Ecto neural progenitor cell (in vitro differentiated cells): ENCODE measurements around the gene RSAD1.

ENCODE experiments used
- DNase-seq: peaks from one replicate; pipeline ENCODE4 v3.0.0-alpha.2; 2018; ENCODE audit warnings: low spot score

RSAD1 gene

DNA sequence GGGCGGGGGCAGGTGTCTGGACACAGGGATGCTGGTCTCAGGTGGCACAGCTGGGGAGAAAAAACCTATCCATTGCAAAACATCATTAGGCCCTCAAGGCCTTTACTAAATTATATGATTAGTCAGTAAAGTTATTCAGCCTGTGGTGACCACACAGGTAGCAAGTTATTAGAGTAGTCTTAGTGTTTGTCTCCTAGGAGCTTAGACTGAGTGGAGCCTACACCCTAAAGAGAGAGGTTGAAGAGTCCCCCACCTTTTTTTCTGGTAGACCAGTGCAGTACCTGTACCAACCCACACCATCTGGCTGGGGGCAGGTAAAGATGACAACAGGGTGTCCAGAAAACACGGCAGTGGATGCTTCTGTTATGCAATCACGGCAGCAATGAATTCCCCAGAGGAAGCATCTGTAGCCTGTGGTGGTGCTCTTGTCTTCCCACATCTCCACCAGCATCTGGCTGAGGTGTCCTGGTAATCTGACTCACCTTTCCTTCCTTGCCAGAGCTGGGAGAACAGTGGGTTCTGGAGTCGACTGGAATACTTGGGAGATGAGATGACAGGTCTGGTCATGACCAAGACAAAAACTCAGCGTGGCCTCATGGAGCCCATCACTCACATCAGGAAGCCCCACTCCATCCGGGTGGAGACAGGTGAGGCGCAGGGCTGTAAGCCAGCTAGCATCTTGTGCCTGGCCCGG is 40.6 kb downstream of the RSAD1 start:
- no peak for DNase-seq

DNA sequence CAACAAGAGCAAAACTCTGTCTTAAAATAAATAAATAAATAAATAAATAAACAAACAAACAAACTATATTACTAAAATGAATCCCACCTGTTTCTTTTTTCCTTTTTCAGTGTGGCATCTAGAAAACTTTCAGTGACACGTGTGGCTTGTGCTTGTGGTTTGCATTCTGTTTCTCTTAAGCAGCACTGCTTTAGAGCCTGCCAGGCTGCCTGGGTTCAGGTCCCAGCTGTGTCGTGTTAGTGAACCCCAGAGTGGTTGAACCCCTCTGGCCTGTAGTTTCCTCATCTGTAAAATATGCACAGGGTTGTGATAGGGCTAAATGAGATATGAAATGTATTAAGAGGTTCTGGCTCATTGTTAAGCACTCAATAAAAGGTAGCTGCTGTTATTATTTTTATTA is 41.8 kb downstream of the RSAD1 start:
- DNase-seq: no peak

DNA sequence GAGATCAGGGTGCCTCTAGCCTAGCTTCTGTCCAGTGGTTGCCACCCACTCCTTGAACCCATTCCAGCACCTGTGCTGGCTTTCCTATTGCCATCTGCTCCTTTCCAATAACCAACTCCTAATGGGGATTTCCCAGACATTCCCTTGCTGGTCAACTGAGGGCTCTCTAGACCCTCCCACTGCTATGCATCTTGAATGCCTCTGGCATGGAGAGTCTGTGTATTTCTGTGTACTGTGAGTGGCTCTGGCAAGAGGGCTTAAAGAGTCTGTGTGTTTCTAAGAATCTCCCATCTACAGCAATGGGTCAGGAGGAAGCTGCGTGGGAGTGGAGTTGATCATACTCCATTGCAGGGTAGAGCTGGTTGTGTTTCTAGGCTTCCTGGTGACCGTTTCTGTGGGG is 42.9 kb downstream of the RSAD1 start:
- no peak for DNase-seq

DNA sequence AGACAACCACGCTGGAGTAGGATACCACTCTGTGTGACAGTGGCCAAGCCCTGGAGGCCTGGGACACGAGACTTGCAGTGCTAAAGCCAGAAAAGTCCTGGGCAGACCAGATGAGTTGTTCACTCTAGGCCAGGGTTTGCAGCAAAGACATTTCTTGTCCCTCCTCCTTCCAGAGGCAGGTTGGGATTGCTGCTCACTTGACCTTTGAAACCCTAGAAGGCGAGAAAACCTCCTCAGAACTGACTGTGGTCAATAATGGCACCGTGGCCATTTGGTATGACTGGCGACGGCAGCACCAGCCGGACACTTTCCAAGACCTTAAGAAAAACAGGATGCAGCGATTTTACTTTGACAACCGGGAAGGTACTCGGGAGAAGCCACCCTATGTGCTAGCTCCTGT is 44.1 kb downstream of the RSAD1 start:
- no peak for DNase-seq

DNA sequence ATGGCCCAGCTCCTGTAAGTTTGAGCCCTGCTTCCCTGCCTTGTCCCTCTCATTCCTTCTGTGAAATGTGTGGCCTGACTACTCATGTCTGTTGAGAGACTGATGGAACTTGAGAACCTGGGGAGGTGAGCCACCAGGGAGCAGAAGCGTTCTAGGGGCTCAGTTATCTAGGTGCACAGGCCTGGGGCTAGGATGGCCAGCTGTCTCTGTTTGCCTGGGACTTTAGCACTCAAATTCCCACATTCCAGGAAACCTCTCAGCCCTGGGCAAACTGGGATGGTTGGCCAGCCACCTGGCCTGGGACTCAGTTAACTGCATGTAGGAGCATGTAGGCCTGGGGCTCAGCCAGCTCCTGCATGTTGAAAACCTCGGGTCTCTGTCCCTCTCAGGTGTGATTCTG is 44.5 kb downstream of the RSAD1 start:
- no peak for DNase-seq

DNA sequence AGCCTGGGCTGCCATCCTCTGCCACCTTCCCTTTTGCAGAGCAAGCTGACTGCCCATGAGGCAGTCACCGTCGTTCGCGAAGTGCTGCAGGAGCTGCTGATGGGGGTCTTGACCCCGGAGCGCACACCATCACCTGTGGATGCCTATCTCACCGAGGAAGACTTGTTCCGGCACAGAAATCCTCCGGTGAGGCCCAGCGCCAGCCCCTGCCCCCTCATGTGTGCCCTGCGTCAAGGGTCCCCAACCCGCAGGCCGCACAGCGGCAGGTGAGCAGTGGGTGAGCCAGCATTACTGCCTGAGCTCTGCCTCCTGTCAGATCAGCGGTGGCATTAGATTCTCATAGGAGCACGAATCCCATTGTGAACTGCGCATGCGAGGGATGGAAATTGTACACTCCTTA is 46.2 kb downstream of the RSAD1 start:
- no peak for DNase-seq

DNA sequence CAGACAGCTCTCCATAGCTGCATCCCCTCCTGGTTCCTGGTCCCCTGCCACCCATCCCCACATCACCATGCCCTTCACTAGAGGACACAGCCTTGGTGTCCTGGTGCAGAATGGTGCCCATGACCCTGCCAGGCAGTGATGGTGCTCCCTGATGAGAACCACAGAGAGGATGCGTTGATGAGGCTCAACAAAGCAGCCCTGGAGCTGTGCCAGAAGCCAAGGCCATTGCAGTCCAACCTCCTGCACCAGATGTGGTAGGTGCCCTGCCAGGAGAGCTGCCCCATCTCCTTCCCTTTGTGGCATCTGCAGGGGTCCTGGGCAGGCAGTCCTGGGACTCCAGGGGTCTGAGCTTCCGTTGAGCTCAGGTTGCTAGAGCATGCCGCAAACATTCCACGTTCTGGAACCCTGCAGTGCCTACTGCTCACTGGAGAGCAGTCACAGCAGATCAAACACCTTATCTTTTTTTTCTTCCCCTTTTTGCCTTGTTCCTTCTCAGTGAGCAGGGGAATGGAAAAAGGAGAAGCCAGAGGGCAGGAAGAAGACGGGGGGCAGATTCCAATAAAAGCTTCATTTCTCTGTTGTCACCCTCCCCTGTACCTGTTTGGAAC is 48.6 kb downstream of the RSAD1 start:
- no peak for DNase-seq

DNA sequence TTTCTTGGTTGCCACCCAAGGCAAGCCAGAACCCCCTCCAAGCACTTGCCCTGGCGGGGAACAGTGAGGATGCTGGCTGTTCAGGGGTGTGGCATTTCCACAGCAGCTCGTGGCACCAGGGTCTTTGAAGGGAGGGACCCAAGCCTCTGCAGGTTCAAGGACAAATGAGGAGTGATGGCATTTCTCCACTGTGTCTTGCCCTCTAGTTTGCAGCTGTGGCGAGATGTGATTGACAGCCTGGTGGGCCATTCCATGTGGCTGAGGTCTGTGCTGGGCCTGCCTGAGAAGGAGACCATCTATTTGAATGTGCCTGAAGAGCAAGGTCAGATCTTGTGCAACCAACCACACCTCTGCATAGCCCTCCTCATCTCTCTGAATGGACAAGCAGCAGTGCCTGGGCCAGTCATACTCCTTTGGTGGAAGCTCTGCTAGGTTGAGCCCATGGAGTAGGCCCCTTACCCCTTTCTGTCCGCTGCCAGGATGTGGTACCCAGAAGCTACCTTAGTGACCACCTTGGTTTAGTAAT is 49.4 kb downstream of the RSAD1 start:
- DNase-seq: no peak

DNA sequence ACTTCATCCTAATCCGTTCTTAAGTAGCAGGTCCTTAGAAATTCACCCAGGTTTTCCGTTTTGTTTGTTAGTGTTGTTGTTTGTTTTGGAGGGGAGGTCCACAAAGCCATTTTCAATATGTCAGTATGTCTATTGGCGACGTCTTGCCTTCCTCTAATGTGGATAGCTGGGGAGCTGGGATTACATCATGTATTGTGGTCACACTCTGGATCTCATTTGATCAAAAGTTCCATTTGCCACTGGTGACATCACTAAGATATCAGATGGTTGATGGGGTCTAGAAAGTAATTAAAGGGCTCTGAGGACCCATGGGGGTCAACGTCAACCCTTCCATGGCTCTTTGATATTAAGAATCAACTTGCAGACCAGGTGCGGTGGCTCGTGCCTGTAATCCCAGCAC is 51.2 kb downstream of the RSAD1 start:
- no peak for DNase-seq

DNA sequence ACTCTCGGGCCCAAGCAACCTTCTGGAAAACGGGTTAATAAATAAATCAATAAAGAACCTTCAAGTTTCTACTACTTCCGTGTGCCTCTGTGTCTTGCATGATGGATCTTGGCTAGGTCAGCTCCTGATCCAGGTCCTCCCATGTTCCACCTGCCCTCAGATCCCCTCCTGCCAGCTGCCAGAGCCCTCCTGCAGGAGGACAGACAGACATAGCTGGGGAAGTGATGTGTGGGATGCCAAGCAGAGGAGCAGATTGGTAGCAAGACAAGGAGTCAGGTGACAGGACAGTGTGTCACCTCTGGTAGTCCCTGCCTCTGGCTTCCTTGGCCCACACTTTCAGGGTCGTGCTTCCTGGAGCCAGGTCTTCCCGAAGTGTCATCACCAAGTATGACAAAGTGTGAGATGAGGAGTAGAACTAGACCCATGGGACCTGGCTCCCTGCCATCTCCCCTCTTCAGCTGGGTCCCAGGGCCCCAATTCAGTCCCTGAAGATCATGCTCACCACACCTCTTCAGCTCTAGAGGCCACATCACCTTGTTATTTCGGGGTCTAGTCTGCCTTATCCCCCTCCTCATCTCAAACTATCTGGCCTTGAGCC is 52.9 kb downstream of the RSAD1 start:
- no peak for DNase-seq

DNA sequence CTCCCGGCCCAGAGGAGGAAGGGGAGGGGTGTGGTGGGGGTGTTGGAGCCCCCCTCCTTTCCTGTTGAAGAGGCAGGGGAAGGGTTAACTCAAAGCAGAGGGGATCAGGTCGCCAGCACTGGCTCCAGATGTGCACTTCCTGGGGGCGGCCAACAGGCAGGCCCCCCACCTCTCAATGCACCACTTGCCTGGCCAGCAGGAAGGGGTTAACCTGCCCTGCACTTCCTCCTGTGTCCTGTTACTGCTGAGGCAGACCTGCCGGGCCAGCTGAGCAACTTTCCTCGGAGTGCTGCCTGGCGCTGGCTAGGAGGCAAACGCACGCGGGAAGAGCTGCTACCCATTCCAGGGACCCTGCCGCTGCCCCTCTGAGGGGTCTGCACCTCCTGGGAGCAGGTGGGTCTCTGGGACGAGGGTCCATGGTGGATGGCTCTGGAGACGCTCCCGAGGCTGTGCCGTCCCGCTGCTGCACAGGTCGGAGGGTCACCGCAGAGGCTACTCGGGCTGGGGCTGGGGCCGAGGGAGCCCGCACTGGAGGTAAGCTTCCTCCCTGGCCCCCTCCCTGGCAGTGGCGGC is 53.9 kb downstream of the RSAD1 start, which contains the start of gene EPN3:
EPN3 (plus strand) TSS at position 284 of the 573 bp plus-strand sequence. CDS start 3,822 bp downstream, outside the sequence.
- no peak for DNase-seq

DNA sequence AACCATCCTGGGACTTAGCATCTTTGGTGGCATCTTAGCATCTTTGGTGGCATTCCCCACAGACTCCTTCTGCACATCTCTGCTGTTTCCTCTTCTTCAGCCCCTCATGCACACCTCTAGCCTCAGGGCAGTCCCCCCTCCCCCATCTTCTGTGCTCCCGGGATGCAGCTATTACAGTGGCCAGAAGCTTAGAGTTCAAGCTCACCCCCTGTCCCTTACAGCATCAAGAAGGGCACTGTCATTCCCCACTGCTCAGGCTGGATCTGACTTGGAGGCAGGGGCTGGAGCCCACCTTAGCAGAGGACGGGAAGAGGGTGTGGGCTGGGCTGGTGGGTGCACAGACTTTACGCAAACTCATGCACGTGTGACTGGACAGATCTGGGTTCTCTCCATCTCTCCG is 54.5 kb downstream of the RSAD1 start:
- DNase-seq: no peak

DNA sequence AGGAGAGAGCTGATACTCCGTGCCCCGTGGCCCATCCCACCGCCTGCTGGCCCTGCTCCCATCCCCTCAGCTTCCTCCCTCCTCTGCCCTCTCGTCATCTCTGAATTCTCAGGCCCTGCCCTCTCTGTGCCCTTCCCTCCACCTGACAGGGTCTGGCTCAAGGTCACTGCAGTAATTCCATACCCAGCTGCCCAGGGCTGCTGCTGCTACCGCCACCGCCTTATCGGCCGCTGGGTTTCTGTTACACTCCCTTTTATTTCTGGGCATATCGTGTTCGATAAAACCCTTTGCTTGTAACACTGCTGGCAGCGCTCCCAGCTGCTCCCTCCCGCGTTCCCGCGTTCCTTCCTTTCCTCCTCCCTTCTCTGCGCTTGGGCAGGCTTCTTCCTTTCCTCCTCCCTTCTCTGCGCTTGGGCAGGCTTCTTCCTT is 55.1 kb downstream of the RSAD1 start:
- no peak for DNase-seq

DNA sequence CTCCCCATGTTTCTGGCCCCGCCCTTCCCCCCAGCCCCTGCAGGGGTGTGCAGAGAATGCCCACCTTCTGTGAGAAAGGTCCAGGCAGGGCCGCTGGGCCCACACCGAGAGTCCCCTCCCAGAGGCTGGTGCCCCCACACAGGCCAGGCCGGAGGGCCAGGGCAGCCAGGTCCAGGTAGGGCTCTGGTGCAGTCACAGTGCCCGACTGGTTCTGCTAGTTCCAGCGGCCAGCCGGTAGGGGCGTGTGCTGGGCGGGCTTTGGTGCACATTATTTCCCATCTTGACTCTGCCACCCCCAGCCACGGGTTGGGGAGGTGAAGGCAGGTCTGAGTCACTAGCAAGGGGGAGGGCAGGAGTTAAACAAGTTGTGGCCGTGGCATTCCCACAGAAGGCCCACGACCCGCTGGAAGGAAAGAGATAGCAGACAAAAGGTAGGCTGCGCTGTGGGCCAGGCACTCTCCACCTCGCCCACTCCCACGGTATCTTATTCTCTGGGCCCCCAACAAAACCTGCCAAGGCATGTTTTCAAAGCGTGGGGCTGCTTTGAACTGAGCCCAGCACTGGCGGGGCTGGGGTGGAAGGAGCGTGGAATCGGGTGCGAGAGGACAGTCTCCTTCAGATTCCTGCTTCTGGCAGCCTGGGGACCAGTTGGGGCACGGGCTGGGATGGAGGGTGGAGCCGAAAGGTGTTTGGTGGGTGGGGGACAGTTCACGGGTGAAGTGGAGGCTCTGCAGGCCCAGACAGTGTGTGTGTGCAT is 55.7 kb downstream of the RSAD1 start:
- no peak for DNase-seq

DNA sequence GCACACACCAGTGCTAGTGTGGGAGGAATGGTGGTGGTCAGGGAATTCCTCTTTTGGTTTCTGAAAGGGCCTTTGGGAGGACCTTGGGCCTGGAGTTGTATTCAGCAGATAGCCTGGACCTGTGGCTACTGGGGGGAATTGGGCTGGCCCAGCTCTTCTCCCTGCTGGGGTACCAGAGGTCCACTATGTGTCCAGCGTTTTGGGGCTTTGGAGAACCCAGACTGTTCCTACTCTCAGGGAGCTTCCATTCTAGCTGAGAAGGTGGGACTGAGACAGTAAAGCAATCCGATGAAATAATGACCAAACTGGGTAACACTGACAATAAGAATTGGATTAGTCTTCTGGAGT is 56.3 kb downstream of the RSAD1 start:
- DNase-seq: no peak

DNA sequence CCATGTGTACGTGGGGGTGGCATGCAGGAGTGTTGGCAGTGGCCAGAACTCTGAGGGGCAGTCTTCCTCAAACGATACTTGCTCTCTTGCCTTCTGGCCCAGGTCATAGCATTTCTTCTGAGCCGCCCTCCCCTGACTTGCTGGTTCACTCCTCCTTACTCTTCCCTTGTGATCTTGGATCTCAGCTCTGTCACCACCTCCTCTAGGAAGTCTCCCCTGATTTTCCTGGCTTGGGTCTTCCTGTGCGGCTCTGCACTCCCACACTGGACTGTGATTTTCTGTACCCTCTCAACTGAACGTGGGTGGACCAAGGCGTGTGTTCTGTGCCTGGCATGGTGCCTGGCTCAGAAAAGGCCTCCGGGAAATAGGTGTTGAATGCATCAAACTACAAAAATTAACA is 56.7 kb downstream of the RSAD1 start:
- no peak for DNase-seq
